Muscle of leg (tissue), 11 donors: ENCODE measurements around the gene KRT77. TPM values are rescaled to one million over a fixed set of nuclear protein-coding genes. Genes with fewer than 3 reads are reported as not detected.
"Not testable (repeated sequence)": the region's sequence is repeated elsewhere in the genome, so short reads cannot be mapped to it uniquely, and the experiment has no call there.

Experiments
- DNase-seq: peaks from one replicate; pipeline ENCODE4 v3.0.0; 2013
- H3K27ac ChIP-seq: one replicate; pipeline ENCODE4 v1.5.1; 2013; ENCODE audit warnings: mild to moderate bottlenecking, low read length, control low read depth
- H3K27me3 ChIP-seq: one replicate; pipeline ENCODE4 v1.6.1; 2013; ENCODE audit warnings: low read length; ENCODE audit not compliant: control insufficient read depth, insufficient read depth
- H3K36me3 ChIP-seq: one replicate; pipeline ENCODE4 v1.6.1; 2013; ENCODE audit warnings: low read length; ENCODE audit not compliant: control insufficient read depth, insufficient read depth
- H3K4me1 ChIP-seq: one replicate; pipeline ENCODE4 v1.6.1; 2013; ENCODE audit warnings: low read length; ENCODE audit not compliant: control insufficient read depth, insufficient read depth
- H3K4me3 ChIP-seq: one replicate; pipeline ENCODE4 v1.5.1; 2013; ENCODE audit warnings: low read length, control low read depth
- H3K9me3 ChIP-seq: replicated peaks from 2 replicates; pipeline ENCODE4 v1.6.1; 2013; ENCODE audit warnings: low read depth, low read length; ENCODE audit not compliant: control insufficient read depth
- WGBS: methylation state at CpG from one replicate; pipeline ENCODE4 v1.1.5; 2013; ENCODE audit warnings: missing lambda C conversion rate; ENCODE audit not compliant: insufficient coverage; 5-methylcytosine and 5-hydroxymethylcytosine counted together
- polyA plus RNA-seq, 8 donors: library from polyadenylated mRNA; unstranded; fragments of 120-200 nt; gene quantifications; one replicate each; pipeline versions ENCODE4 v1.2.1 to v1.2.3, GENCODE V29; 2013; ENCODE audit warnings: inconsistent platforms in 1 of 8, low replicate concordance in 1 of 8; ENCODE audit not compliant: insufficient read length in 8 of 8, insufficient read depth in 1 of 8
- total RNA-seq: library from RNA; stranded (reverse); fragments of 120-200 nt; gene quantifications from one replicate; pipeline ENCODE4 v1.2.4, GENCODE V29; 2013

Gene KRT77
- total and polyA plus RNA-seq, 9 donors: 0.08 to 0.61 TPM; not detected in 7

DNA sequence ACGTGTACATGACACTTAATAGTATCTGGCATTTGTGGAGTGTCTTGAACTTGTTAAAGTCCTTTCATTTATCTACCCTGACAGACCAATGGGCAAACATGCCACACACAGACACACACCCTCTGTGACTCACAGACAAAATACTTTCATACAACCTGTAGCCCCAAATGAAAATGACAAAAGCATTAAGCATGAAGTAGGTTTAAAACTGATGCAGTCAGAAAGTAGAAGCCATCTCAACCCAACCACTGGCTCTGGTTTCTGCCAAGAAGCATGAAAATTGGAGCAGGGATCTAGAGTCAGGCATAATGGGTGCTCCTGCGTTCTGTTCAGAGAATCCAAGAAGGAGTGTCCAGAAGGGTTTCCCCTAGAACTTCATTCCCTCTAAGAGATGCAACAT lies 23.1 kb upstream of the KRT77 start:
- Histone ChIP-seq H3K27ac (no peak overlapping the region), H3K27me3 (peaks cover 2% of the 10 kb centered on the region), H3K36me3 (no peaks in the 10 kb centered on the region), H3K9me3 (no peaks in the 10 kb centered on the region), H3K4me1 (no peaks in the 10 kb centered on the region), H3K4me3 (no peak overlapping the region)
- 83% methylated on average over 1 of the region's 2 CpGs for WGBS
- DNase-seq: no peak

DNA sequence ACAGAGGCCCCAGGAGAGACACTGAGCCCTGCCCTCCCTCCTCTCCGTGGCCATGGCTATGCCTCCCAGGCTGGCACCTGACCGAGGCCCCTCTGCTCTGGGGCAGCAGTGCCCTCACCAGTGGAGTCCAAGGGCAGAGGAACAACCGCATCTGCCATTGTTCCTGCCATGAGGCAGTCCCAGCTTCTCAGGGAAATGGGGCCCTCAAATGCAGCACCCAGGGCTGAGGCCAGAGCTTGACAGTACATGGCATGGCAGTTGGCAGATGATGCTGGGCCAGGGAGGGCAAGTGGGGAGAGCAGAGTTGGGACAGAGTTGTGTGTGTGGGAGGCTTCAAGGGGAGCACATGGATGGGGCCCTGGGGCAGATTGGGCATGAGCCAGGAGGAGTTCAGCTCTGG lies 21.1 kb upstream of the KRT77 start:
- 94% methylated on average over 3 of the region's 3 CpGs for WGBS
- Histone ChIP-seq H3K4me1 (no peaks in the 10 kb centered on the region), H3K36me3 (no peaks in the 10 kb centered on the region), H3K9me3 (no peaks in the 10 kb centered on the region), H3K4me3 (no peak overlapping the region), H3K27ac (no peak overlapping the region), H3K27me3 (peaks cover 5% of the 10 kb centered on the region)
- no peak for DNase-seq

DNA sequence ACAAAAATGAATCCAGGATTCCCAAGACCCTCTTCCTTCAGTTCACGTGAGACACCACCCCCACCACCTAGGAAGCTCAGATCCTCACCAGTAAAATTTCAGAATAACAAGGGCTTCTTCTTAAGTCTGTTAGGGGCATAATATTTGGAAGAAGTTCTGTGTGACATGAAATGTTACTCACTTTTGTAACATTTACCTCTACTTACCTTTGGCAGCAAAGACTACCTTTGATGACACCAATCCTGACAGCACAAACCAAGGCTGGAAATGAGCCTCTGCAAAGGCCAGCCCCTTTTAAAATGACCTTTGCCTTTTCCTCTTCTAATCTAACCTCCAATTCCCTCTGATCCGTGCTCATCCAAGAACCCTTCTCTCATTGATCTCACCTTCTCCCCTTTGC lies 19.4 kb upstream of the KRT77 start:
- Histone ChIP-seq H3K36me3 (no peaks in the 10 kb centered on the region), H3K4me3 (no peak overlapping the region), H3K4me1 (no peaks in the 10 kb centered on the region), H3K9me3 (no peaks in the 10 kb centered on the region), H3K27me3 (peaks cover 11% of the 10 kb centered on the region), H3K27ac (no peak overlapping the region)
- WGBS: 31% methylated on average over 2 of the region's 2 CpGs
- no peak for DNase-seq

DNA sequence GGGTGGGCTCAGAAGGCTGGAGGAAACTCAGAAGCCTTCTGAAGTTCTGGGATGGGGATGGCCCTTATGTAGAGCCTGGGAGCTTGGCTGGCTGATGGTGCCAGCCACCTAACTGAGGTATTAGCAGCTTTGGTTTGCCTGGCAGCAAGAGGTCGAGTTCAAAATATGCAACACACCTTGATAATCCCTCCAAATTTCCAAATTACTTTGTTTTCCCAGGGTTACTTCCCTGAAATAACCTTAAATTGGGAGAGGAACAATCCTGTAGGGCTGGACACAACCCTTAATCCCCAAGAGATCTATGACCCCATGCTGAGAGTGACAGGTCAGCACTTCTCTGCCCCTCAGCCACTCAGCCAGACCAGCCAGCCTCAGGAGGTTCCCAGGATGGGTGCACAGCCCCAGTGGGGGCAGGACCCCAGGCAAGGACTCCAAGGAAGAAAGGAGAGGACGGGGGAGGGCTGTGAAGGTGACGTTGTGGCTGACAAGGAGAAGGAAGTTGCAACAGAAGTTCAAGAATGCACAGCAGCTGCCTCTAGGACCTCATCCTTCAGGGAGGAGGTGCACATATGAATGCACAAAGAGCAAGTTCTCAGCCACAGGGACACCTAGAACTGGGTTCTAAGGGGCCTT lies 18.6 kb upstream of the KRT77 start:
- WGBS: 48% methylated on average over 3 of the region's 3 CpGs

DNA sequence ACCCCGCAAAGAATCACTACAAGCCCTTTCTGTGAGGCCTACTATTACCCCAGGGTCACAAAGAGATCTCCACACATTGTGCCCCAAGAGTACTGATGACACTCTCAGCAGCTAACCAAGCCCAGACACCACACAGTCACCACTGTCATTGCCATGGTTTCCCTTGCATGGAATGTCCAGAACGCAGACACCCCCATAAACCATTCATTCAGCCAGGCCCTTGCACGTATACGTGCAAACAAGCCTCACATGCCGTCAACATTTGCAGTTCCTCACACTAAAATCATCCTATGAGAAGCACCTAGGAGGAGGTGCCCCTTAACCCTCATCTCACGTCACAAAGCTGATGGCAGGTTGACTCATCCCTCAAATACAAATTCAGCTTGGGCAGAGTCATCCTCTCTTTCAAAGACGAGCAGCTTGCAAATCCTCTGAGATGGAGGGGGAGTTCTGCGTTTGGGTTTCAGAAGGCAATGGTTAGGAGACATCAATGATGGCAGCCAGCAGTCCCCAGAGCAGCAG lies 17.1 kb upstream of the KRT77 start:
- Histone ChIP-seq H3K4me3 (no peak overlapping the region), H3K27me3 (peaks cover 27% of the 10 kb centered on the region), H3K9me3 (no peaks in the 10 kb centered on the region), H3K36me3 (no peaks in the 10 kb centered on the region), H3K27ac (no peak overlapping the region), H3K4me1 (no peaks in the 10 kb centered on the region)
- WGBS: 79% methylated on average over 6 of the region's 8 CpGs
- DNase-seq: no peak

More for the DNA sequence above, 18.6 kb upstream of the KRT77 start:
- no peaks in the 10 kb centered on the region for H3K9me3 ChIP-seq
- H3K36me3 ChIP-seq: no peaks in the 10 kb centered on the region
- DNase-seq: no peak
- no peaks in the 10 kb centered on the region for H3K4me1 ChIP-seq
- H3K4me3 ChIP-seq: no peak overlapping the region
- H3K27me3 ChIP-seq: peaks cover 11% of the 10 kb centered on the region
- H3K27ac ChIP-seq: no peak overlapping the region

DNA sequence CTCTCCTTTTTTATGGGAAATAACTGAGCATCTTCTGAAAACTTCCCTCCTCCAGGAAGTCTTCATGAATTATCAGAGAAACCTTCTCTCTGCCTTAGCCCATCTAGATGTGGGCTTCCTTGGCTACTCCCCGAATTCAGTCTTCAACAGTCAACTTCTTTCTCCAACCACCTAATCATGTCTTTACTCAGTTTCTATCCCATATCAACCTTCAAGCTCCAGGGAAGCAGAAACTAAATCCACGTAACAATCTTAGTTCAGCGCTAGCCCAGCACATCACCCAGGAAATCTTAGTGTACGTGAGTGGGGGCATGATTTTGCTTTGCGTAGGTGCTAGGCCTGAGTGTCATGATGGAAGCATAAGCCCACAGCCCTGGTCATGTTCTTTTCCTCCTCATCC lies 12.7 kb upstream of the KRT77 start:
- WGBS: 100% methylated on average over 2 of the region's 5 CpGs
- Histone ChIP-seq H3K27ac (no peak overlapping the region), H3K4me1 (peaks cover 7% of the 10 kb centered on the region), H3K36me3 (no peaks in the 10 kb centered on the region), H3K9me3 (no peaks in the 10 kb centered on the region), H3K4me3 (no peak overlapping the region), H3K27me3 (peaks cover 55% of the 10 kb centered on the region)
- DNase-seq: no peak

DNA sequence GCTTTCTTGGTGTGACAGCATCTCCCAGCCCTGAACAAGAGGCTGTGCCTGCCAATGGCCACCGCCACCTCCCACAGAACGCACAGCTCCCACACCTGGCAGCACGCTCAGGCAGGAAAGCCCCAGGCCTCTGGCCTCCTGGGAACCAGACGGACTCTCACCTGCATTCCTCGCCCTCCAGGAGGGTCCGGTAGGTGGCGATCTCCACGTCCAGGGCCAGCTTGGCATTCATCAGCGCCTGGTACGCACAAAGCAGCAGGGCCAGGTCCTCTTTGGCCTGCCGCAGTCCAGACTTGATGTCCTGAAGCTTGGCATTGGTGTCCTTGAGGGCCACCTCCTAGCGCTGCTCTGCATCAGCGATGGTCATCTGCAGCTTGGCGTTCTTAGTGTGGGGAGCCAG lies 12.1 kb upstream of the KRT77 start:
- DNase-seq: no peak
- Histone ChIP-seq H3K36me3 (no peaks in the 10 kb centered on the region), H3K4me3 (no peak overlapping the region), H3K27ac (no peak overlapping the region), H3K27me3 (peaks cover 52% of the 10 kb centered on the region), H3K4me1 (peaks cover 7% of the 10 kb centered on the region), H3K9me3 (no peaks in the 10 kb centered on the region)
- WGBS: 64% methylated on average over 14 of the region's 14 CpGs

DNA sequence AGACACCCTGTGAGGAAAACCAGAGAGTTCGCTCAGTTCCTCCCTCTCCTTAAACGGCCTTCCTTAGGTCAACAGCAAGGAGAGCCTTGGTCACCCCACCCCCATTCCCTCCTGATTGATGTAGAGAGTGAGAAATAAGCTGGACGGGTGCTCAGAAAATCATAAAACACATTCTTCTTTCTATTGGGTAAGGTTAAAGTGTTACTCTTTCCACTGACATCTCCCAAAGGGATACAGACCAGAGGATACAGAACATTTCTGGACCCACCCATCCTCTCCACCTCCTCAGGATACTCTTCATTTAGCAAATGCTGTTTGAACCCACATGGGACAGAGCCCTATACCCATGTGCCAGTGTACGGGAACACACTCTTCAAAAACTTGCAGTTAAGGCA lies 11.6 kb upstream of the KRT77 start:
- Histone ChIP-seq H3K36me3 (no peaks in the 10 kb centered on the region), H3K4me3 (no peak overlapping the region), H3K9me3 (no peaks in the 10 kb centered on the region), H3K27me3 (peaks cover 52% of the 10 kb centered on the region), H3K27ac (no peak overlapping the region), H3K4me1 (peaks cover 7% of the 10 kb centered on the region)
- no peak for DNase-seq
- no CpG with 5 or more reads among the region's 4 CpGs for WGBS

DNA sequence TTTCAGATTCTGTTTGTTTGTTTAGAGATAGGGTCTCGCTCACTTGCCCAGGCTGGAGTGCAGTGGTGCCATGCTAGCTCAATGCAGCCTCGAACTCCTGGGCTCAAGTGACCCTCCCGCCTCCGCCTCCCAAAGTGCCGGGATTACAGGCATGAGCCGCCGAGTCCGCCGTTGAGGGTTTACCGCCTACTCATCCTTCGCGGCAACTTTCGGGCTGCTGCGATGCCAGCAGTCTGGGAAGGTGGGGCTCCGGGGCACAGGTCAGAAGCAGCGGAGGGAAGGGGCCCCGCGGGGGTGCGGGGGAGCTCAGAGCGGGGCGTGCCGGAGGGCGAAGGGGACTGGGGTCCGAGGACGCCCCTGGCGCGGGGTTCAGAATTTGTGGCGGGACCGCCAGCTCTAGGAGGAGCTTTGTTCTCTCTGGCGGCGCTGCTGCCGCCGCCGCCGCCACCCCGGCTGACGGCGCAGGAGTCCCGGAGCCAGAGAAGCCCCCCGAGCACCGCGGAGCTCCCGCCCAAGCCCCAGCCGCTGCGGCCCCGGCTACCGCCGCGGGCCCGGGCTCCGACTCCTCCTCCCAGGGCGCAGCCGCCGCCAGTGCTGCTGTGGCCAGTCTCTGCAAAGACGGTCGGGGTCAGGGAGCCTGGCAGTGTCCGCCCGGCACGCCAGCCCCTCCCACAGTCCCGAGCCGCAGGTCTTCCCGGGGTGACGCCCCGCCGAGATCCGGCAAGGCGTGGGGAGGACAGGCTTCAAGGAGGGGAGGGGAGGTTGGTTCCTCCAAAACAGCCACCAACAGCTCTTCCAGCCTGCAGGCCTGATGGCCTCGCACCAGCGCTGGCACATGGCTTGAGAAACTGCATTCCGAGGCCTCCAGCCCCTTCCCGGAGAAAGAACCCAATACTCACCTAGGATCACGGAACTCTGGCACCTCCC lies 10.9 kb upstream of the KRT77 start:
- Histone ChIP-seq H3K9me3 (no peaks in the 10 kb centered on the region), H3K27me3 (peaks cover 53% of the 10 kb centered on the region), H3K27ac (no peak overlapping the region), H3K36me3 (no peaks in the 10 kb centered on the region), H3K4me1 (peaks cover 7% of the 10 kb centered on the region), H3K4me3 (no peak overlapping the region)
- 4% methylated on average over 70 of the region's 72 CpGs for WGBS
- DNase-seq: no peak

DNA sequence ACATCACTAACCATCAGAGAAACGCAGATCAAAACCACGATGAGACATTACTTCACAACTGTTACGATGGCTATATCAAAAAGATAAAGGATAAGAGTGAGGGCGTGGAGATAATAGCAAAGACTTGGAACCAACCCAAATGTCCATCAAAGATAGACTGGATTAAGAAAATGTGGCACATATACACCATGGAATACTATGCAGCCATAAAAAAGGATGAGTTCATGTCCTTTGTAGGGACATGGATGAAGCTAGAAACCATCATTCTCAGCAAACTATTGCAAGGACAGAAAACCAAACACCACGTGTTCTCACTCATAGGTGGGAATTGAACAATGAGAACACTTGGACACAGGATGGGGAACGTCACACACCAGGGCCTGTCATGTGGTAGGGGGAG lies 8.8 kb upstream of the KRT77 start:
- H3K36me3 ChIP-seq, H3K27ac ChIP-seq, H3K9me3 ChIP-seq, H3K4me1 ChIP-seq, DNase-seq, H3K4me3 ChIP-seq: not testable (repeated sequence)
- peaks cover 51% of the 10 kb centered on the region for H3K27me3 ChIP-seq
- WGBS: no CpG with 5 or more reads among the region's 6 CpGs
